GM12892 (cell line): Measurements from ENCODE around the gene DOP1B.

Experiments used
- POLR2A ChIP-seq: IDR thresholded peaks from 2 replicates; pipeline ENCODE4 v1.6.1; 2011; ENCODE audit warnings: low read depth, low read length, control low read depth
- POLR2AphosphoS5 ChIP-seq: IDR thresholded peaks from 2 replicates; pipeline ENCODE4 v1.6.1; 2011; ENCODE audit warnings: low read depth, low read length, control low read depth
- TAF1 ChIP-seq: IDR thresholded peaks from 2 replicates; pipeline ENCODE4 v1.6.1; 2011; ENCODE audit warnings: low read depth, mild to moderate bottlenecking, control low read depth, low read length, borderline replicate concordance

- TF ChIP-seq POLR2AphosphoS5, result no peak
- no peak for TF ChIP-seq POLR2A
- TF ChIP-seq TAF1, result no peak
These were observed 39.3 kb upstream of the DOP1B start for GRCh38 chr21:36117286-36117741.
